ENCODE results near the gene KCNJ8.

DNA sequence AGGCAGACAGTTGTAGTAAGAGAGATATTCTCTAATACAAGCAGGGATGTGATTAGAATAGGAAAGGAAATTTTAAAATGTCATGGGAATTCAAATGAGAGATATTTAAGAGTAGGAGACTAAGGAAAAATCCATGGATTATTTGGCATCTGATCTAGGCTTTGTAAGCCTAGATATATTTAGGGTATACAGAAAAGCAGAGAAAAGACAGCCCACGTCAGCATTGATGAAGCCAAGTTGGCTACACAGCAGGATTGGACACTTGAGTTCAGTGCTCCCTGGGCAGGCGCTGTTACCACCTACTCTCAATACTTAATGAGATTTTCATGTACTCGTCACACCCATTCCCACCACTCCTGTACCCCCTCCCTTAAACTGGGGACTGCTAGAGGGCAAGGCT, 1.7 kb upstream of the KCNJ8 start:
- TF ChIP-seq, protein P1, sequence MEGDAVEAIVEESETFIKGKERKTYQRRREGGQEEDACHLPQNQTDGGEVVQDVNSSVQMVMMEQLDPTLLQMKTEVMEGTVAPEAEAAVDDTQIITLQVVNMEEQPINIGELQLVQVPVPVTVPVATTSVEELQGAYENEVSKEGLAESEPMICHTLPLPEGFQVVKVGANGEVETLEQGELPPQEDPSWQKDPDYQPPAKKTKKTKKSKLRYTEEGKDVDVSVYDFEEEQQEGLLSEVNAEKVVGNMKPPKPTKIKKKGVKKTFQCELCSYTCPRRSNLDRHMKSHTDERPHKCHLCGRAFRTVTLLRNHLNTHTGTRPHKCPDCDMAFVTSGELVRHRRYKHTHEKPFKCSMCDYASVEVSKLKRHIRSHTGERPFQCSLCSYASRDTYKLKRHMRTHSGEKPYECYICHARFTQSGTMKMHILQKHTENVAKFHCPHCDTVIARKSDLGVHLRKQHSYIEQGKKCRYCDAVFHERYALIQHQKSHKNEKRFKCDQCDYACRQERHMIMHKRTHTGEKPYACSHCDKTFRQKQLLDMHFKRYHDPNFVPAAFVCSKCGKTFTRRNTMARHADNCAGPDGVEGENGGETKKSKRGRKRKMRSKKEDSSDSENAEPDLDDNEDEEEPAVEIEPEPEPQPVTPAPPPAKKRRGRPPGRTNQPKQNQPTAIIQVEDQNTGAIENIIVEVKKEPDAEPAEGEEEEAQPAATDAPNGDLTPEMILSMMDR (IDR thresholded peaks at IDR 0.05) = no peak
- no peak for TF ChIP-seq ZFX (IDR thresholded peaks at IDR 0.05; ENCODE audit: borderline replicate concordance)
